Measurements from ENCODE around the gene TMEM252.

TMEM252 gene

DNA sequence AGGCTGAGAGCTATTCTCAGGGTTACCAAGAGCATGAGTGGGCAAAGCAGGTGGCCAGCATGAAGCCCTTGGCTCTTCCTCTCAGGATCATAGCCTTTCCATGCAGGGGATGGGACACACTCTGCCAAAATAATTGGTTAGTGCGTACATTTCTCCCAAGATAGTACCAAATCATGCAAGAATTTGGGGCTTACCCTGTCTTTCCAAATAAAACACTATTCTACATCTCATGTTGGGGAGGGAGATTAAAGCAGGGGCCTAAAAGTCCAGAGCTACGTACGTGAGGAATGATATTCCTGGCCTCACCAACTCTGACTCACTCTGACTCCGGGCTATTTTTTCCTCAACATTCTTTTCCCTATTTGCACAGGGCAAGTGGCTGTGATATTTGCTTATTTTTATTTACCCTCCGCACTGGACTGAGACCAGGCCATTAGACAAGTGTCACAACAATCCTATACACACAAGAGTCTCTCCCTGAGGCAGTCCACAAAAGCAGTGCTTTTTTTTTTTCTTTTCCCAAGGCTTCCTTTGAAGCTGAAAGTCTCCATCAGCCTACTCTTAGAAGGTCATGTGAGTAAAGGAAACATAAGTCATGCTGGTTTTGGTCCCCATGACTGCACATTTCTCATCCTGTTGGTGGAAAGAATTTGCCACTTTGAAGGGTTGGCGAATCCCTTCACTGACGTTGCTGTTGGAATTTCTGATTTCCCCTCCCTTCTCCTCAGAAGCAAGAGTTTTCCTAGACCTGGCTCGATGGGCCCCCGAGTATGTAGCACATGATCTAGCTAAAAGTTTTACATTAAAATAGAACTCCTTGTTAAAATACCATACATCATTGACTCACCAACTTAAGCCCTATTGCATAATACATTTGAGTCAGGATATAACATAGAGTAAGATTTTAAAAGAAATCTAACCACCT lies 40.0 kb downstream of the TMEM252 start:
- DNase-seq (ENCODE audit: low read depth in 2 of 3, low spot score in 1 of 3): no peak

DNA sequence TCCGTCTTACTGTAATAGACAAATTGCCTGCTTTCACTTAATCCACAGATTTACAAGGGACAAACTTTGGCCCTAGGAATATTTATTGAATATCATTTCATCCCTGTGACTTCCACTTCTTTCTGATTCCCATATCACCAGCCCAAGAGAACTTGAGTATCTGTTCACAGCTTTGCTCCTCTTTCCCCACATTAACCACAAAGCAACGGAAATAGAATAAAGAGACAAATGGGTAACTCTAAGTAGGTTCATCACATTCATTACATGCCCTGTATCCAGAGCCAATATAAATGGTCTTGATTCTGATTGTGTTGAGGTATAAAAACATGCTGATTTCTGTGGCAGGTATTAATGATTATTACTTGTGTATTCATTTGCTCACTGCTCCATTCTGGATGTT lies 41.9 kb downstream of the TMEM252 start:
- no peak for DNase-seq (ENCODE audit: low read depth in 2 of 3, low spot score in 1 of 3)

DNA sequence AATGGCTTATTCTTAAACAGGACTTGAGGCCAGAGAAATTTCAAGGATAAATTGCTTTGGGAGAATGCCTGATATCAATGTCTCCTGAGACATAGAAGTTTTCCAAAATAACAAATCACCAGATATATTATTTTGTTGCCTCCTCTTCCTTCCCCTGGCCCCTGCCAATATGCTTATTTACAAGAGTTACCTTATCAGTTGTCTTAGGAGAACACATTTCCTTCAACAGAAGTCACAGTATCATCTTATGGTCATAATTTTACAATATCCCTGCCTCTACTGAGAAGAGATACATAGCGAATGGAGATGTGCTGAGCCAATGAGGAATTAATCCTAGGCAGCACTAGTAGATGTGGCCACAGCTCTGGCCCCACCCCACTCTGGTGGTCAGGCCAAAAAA lies 43.1 kb downstream of the TMEM252 start:
- DNase-seq (ENCODE audit: low read depth in 2 of 3, low spot score in 1 of 3): no peak

DNA sequence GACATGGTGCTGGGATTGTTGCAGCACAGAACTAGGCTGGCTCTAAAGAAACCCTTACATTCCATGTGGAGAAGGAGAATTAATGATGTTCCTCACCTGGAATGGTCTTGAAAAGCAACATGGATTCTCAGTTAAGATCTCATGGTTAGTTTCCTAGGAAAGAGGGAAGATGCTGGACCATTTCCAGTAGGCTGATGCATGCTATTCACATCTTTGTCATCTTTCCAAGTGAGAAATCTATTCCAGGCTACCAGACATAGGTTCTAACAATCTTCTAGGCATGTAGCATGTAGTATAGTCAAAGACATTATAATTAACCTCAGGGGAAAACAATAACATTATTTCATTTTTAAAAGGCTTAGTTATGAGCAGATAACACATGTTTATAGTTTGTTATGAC lies 44.3 kb downstream of the TMEM252 start:
- DNase-seq (ENCODE audit: low read depth in 2 of 3, low spot score in 1 of 3): no peak

DNA sequence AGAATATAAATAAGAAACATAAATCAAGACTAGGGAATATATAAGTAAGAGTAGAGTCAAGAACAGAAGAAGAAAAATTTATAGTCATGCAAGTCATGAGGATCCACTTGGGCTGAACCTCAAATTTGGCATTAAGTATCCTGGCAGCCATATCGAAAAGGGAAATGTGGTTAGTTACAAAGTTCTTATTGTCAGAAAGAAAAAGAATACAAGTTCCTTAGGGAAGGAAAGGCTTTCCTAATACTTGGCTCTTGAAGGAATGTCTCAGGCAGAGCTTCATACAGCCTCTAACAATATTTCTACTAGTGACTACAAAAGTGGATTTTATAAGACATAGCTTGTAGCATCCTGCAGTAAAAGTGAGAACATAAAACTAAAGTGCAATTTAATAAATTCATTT lies 45.4 kb downstream of the TMEM252 start:
- DNase-seq (ENCODE audit: low read depth in 2 of 3, low spot score in 1 of 3): no peak

DNA sequence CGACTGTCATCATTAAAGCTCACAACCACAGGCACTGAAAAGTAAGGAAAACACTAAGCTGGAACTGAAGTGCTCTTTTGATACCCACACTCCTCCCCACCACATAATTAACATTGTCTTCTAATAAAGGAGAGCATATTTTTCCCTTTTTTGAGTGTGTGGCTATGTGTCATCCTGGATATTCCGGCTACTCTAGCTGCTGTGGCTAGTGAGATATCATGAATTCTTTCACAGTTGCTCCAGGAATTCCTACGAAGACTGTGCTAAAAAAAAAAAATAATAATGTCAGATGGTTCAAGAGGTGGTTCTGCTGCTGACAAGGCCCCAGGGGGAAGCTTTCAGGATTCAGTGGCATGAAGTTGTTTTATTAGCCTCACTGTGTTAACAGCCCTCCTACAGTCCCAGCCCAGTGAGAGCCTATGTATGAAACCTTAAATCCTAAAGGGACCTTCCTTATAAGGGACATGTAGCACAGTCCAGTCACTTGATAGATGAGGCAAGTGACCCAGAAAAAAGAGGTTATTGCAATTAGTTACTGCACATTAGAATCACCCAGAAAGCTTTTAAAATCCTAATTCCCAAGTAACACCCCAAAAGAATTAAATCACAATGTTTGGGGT lies 46.6 kb downstream of the TMEM252 start:
- no peak for DNase-seq (ENCODE audit: low read depth in 2 of 3, low spot score in 1 of 3)

DNA sequence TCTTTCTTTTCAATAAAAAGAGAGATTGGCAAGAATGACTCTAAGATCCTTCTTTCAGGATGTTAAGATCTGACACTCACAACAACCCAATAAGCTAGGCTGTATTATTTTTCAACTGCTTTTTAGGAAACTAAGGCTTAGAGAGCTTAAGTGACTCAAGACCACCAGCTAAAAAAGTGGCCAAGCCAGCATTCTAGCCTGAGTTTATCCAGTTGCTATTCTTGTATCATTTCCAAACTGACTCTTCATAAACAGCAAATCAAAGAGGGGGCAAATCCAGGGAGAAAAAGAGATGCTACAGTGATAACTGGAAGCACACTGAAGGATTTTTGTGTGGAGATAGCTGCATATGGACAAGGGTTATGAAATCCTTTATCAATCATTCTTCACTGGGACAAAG lies 47.1 kb downstream of the TMEM252 start:
- no peak for DNase-seq (ENCODE audit: low read depth in 2 of 3, low spot score in 1 of 3)

DNA sequence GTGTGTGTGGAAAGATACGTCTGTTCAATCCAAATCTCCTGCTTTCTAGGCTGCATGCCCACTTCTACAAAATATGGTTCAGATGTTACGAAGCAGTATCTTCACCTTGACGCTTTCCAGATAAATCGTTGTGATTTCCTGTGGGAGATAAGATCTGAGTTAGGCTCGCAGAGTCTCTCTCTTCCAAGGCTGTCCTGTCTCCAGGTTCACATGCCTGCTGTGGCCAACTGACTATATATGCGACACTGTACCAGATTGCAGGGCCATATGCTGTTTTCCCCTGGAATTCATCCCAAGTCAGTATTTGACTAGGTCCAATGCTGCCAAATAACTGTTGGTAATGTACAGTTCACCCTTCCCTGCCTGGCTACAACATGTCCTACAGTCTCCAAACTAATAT lies 47.9 kb downstream of the TMEM252 start:
- DNase-seq (ENCODE audit: low read depth in 2 of 3, low spot score in 1 of 3): no peak

DNA sequence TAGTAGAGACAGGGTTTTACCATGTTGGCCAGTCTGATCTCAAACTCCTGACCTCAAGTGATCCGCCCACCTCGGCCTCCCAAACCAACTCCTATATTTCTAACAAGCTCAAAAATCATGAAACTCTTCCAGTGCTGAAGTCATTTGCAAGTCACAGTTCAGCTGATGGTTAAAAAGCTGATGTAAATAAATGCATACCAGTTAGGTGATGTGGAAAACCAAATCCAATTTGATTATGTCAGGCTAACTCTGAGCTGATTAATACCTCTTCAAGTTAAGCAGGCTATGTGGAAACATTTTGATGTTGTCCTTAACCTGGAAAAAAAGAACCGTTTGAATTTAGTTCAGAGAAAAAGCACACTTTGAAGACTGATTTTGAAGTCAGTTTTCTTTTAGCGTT lies 51.0 kb downstream of the TMEM252 start:
- no peak for DNase-seq (ENCODE audit: low read depth in 2 of 3, low spot score in 1 of 3)

DNA sequence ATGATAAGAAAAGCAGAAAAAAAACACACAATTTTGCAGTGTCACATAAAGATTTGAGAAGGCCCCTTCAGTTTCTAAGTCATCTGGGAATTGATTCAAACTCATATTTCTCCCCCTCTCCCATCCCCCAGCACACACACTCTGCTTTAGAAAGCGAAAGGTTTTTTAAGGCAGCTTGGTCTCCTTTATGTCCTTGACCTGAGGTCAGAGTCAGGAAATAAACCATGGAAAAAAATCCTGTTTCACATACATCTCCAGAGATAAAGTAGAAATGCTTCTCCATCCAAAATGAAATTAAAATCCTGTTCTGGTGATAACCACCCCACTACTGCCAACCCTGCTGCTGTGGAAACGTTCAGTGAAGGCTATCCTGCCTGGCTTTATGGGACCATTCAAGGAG lies 52.6 kb downstream of the TMEM252 start:
- DNase-seq (ENCODE audit: low read depth in 2 of 3, low spot score in 1 of 3): no peak

Data from stimulated activated CD4-positive, alpha-beta T cell treated with anti-CD3 and anti-CD28 coated beads, Interleukin-12 subunit alpha, Interleukin-12 subunit beta, amount 100 ng/mL, for 48 hours (primary cell).